Inferior parietal cortex (tissue), 1 donor: ENCODE data around the gene ANKS1B.
A peak's percentile ranks its signal among the peaks of the same experiment; 100 is the strongest.

Experiments used
- DNase-seq: peaks from one replicate; pipeline ENCODE4 v3.0.0-alpha.2; 2016; ENCODE audit errors: extremely low spot score

Gene ANKS1B

GRCh38 chr12:99455350-99456035, 529.2 kb downstream of the ANKS1B start:
- no peak for DNase-seq

GRCh38 chr12:99454539-99455172, 530.1 kb downstream of the ANKS1B start:
- no peak for DNase-seq

GRCh38 chr12:99453836-99454538, 530.7 kb downstream of the ANKS1B start:
- peak; percentile 34 for DNase-seq

- peak; percentile 32 for DNase-seq
Measured at GRCh38 chr12:99450036-99450630, 534.6 kb downstream of the ANKS1B start.

- DNase-seq, result no peak
Measured at GRCh38 chr12:99444859-99445316, 539.8 kb downstream of the ANKS1B start.

GRCh38 chr12:99442758-99443157, 542.0 kb downstream of the ANKS1B start:
- DNase-seq, result peak; percentile 57

- DNase-seq, result peak; percentile 33
Measured at GRCh38 chr12:99439399-99439798, 545.3 kb downstream of the ANKS1B start.

- no peak for DNase-seq
Measured at GRCh38 chr12:99436584-99436983, 548.2 kb downstream of the ANKS1B start.

GRCh38 chr12:99435095-99435791, 549.5 kb downstream of the ANKS1B start:
- DNase-seq, result no peak

GRCh38 chr12:99433155-99433554, 551.6 kb downstream of the ANKS1B start:
- no peak for DNase-seq

GRCh38 chr12:99431203-99431602, 553.5 kb downstream of the ANKS1B start:
- DNase-seq, result no peak

GRCh38 chr12:99427104-99427503, 557.6 kb downstream of the ANKS1B start:
- DNase-seq, result no peak

- no peak for DNase-seq
Measured at GRCh38 chr12:99418379-99418778, 566.4 kb downstream of the ANKS1B start.

- no peak for DNase-seq
Measured at GRCh38 chr12:99413751-99414150, 571.0 kb downstream of the ANKS1B start.

GRCh38 chr12:99393763-99394162, 591.0 kb downstream of the ANKS1B start:
- no peak for DNase-seq

- DNase-seq, result no peak
Measured at GRCh38 chr12:99392091-99392850, 592.5 kb downstream of the ANKS1B start.

GRCh38 chr12:99390707-99391106, 594.0 kb downstream of the ANKS1B start:
- DNase-seq, result no peak

- no peak for DNase-seq
Measured at GRCh38 chr12:99389751-99390150, 595.0 kb downstream of the ANKS1B start.

GRCh38 chr12:99388671-99389195, 596.0 kb downstream of the ANKS1B start:
- no peak for DNase-seq

- DNase-seq, result no peak
Measured at GRCh38 chr12:99387661-99388060, 597.1 kb downstream of the ANKS1B start.

- DNase-seq, result no peak
Measured at GRCh38 chr12:99386907-99387306, 597.8 kb downstream of the ANKS1B start.
